ENCODE measurements around the gene PITPNC1.

Gene PITPNC1

DNA sequence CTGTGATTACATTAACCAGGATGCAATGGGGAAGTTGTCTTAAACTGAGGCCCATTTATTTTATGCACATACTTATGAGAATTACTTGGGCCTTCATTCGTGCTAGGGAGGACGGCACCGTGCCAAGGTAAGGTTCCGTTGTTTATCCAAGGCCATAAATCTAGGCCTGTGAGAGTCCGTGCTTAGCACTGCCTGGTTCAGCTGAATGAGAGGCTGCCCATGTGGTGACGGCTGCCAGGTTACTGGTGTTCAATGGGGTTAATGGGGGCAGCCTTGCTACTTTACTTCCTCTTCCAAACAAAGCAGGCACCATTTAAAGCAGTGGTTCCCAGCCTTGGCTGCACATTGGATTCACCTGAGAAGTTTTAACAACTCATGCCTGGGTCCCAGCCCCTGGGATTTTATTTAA, 205.6 kb downstream of the PITPNC1 start:
- Histone ChIP-seq H3K4me1 (ENCODE audit: insufficient read depth, low read length, severe bottlenecking) (no peaks in the 10 kb centered on the region), H3K9me3 (ENCODE audit: low read length) (no peaks in the 10 kb centered on the region), H3K9ac (ENCODE audit: low read length) (no peak overlapping the region), H3K4me3 (ENCODE audit: low read depth, low read length, poor library complexity, severe bottlenecking) (no peak overlapping the region), H3K4me2 (ENCODE audit: low read length) (no peak overlapping the region), H3K27me3 (ENCODE audit: insufficient read depth, low read length) (no peaks in the 10 kb centered on the region), H3K9me2 (ENCODE audit: low read depth, low read length) (no peaks in the 10 kb centered on the region), H3K36me3 (ENCODE audit: insufficient read depth, low read length) (no peaks in the 10 kb centered on the region), H3F3A (ENCODE audit: insufficient read depth, low read length) (no peaks in the 10 kb centered on the region), H2AFZ (ENCODE audit: low read length) (no peak overlapping the region), H3K27ac (ENCODE audit: low read depth, low read length, poor library complexity, severe bottlenecking) (no peak overlapping the region), H4K20me1 (ENCODE audit: insufficient read depth, low read length) (no peaks in the 10 kb centered on the region), H3K79me2 (ENCODE audit: insufficient read depth, low read length) (no peaks in the 10 kb centered on the region)
- TF ChIP-seq, protein P1, sequence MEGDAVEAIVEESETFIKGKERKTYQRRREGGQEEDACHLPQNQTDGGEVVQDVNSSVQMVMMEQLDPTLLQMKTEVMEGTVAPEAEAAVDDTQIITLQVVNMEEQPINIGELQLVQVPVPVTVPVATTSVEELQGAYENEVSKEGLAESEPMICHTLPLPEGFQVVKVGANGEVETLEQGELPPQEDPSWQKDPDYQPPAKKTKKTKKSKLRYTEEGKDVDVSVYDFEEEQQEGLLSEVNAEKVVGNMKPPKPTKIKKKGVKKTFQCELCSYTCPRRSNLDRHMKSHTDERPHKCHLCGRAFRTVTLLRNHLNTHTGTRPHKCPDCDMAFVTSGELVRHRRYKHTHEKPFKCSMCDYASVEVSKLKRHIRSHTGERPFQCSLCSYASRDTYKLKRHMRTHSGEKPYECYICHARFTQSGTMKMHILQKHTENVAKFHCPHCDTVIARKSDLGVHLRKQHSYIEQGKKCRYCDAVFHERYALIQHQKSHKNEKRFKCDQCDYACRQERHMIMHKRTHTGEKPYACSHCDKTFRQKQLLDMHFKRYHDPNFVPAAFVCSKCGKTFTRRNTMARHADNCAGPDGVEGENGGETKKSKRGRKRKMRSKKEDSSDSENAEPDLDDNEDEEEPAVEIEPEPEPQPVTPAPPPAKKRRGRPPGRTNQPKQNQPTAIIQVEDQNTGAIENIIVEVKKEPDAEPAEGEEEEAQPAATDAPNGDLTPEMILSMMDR (IDR thresholded peaks at IDR 0.05; ENCODE audit: low read length), result no peak
- TF ChIP-seq EZH2 (IDR thresholded peaks at IDR 0.05; ENCODE audit: borderline replicate concordance, low read length), result no peak

DNA sequence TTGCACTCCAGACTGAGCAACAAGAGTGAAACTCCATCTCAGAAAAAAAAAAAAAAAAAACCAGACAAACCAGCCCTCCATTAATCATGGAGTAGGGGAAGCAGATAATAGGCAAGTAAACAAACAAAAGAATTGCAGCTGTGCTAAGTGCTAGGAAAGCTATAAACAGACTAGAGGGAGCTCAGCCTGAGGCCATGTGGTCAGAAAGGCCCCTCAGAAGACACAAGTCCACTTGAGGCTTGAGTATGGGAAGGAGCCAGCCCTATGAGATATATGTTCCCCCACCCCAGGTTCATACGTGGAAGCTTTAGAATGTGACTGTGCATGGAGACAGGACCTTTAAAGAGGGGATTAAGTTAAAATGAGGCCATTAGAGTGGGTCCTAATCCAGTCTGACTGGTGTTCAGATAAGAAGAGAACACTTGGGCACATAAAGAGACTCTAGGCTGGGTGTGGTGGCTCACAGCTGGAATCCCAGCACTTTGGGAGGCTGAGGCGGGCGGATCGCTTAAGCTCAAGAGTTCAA, 208.1 kb downstream of the PITPNC1 start:
- no peaks in the 10 kb centered on the region for H3K9me2 ChIP-seq (ENCODE audit: low read depth, low read length)
- H3K79me2 ChIP-seq (ENCODE audit: insufficient read depth, low read length), result no peaks in the 10 kb centered on the region
- TF ChIP-seq EZH2 (IDR thresholded peaks at IDR 0.05; ENCODE audit: borderline replicate concordance, low read length), result no peak
- TF ChIP-seq, protein P1 (IDR thresholded peaks at IDR 0.05; ENCODE audit: low read length), result no peak
- H4K20me1 ChIP-seq (ENCODE audit: insufficient read depth, low read length), result no peaks in the 10 kb centered on the region
- H3K36me3 ChIP-seq (ENCODE audit: insufficient read depth, low read length), result no peaks in the 10 kb centered on the region
- no peaks in the 10 kb centered on the region for H3F3A ChIP-seq (ENCODE audit: insufficient read depth, low read length)
- no peaks in the 10 kb centered on the region for H3K4me1 ChIP-seq (ENCODE audit: insufficient read depth, low read length, severe bottlenecking)
- no peak overlapping the region for H2AFZ ChIP-seq (ENCODE audit: low read length)
- H3K27ac ChIP-seq (ENCODE audit: low read depth, low read length, poor library complexity, severe bottlenecking), result no peak overlapping the region
- H3K9ac ChIP-seq (ENCODE audit: low read length), result no peak overlapping the region
- H3K9me3 ChIP-seq (ENCODE audit: low read length), result no peaks in the 10 kb centered on the region
- no peak overlapping the region for H3K4me2 ChIP-seq (ENCODE audit: low read length)
- no peaks in the 10 kb centered on the region for H3K27me3 ChIP-seq (ENCODE audit: insufficient read depth, low read length)
- H3K4me3 ChIP-seq (ENCODE audit: low read depth, low read length, poor library complexity, severe bottlenecking), result no peak overlapping the region

DNA sequence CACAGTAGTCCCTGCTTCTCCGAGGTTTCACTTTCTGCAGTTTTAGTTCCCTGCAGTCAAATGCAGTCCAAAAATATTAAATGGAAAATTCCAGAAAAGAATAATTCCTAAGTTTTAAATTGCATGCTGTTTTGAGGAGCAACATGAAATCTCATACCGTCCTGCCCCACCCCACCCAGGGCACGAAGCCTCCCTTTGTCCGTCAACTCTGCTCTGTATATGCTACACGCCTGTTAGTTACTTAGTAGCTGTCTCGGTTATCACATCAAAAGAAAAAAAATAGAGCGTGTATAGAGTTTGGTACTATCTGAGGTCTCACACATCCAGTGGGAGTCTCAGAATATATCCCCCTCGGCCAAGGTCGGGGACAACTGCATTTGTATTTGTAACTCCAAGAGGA, 211.2 kb downstream of the PITPNC1 start:
- H3K4me1 ChIP-seq (ENCODE audit: insufficient read depth, low read length, severe bottlenecking), result no peaks in the 10 kb centered on the region
- H4K20me1 ChIP-seq (ENCODE audit: insufficient read depth, low read length), result no peaks in the 10 kb centered on the region
- H3F3A ChIP-seq (ENCODE audit: insufficient read depth, low read length), result no peaks in the 10 kb centered on the region
- no peak overlapping the region for H3K27ac ChIP-seq (ENCODE audit: low read depth, low read length, poor library complexity, severe bottlenecking)
- no peak overlapping the region for H3K9ac ChIP-seq (ENCODE audit: low read length)
- TF ChIP-seq, protein P1 (IDR thresholded peaks at IDR 0.05; ENCODE audit: low read length), result no peak
- TF ChIP-seq EZH2 (IDR thresholded peaks at IDR 0.05; ENCODE audit: borderline replicate concordance, low read length), result no peak
- no peak overlapping the region for H3K4me3 ChIP-seq (ENCODE audit: low read depth, low read length, poor library complexity, severe bottlenecking)
- no peaks in the 10 kb centered on the region for H3K9me2 ChIP-seq (ENCODE audit: low read depth, low read length)
- no peak overlapping the region for H2AFZ ChIP-seq (ENCODE audit: low read length)
- no peaks in the 10 kb centered on the region for H3K36me3 ChIP-seq (ENCODE audit: insufficient read depth, low read length)
- H3K4me2 ChIP-seq (ENCODE audit: low read length), result no peak overlapping the region
- no peaks in the 10 kb centered on the region for H3K9me3 ChIP-seq (ENCODE audit: low read length)
- no peaks in the 10 kb centered on the region for H3K79me2 ChIP-seq (ENCODE audit: insufficient read depth, low read length)
- no peaks in the 10 kb centered on the region for H3K27me3 ChIP-seq (ENCODE audit: insufficient read depth, low read length)

Measured in OCI-LY1 (cell line).